Loucy (cell line): ENCODE results near the gene ARL11.

ENCODE experiments used
- CTCF ChIP-seq: fragments of 200-600 bp; sonication (generic); conservative IDR thresholded peaks from 2 replicates; pipeline ENCODE4 v1.5.1; 2014; ENCODE audit warnings: mild to moderate bottlenecking, antibody characterized with exemption, low read length
- EZH2phosphoT487 ChIP-seq: fragments of 200-600 bp; IDR thresholded peaks from 2 replicates; pipeline ENCODE4 v1.6.1; 2018; ENCODE audit warnings: antibody characterized with exemption, mild to moderate bottlenecking, moderate library complexity, borderline replicate concordance

GRCh38 chr13:49610176-49610575 is 18.1 kb upstream of the ARL11 start:
- no peak for TF ChIP-seq CTCF
- no peak for TF ChIP-seq EZH2phosphoT487
